HG03280 (cell line): ENCODE results near the gene CCNT2.
"Not testable (repeated sequence)": the region's sequence is repeated elsewhere in the genome, so short reads cannot be mapped to it uniquely, and the experiment has no call there.

ENCODE experiments used
- ATAC-seq: cut with Tn5 transposase; IDR thresholded peaks from one replicate; pipeline ENCODE4 v1.9.1; 2021; ENCODE audit warnings: mild to moderate bottlenecking, moderate library complexity; ENCODE audit not compliant: unreplicated experiment

The CCNT2 gene

GRCh38 chr2:134917888-134918525 is 615 bp upstream of the CCNT2 start:
- peak; percentile 75 for ATAC-seq

- ATAC-seq: peak; percentile 2
Measured at GRCh38 chr2:134919341-134920210, 954 bp downstream of the CCNT2 start.

- no peak for ATAC-seq
Measured at GRCh38 chr2:134924912-134925311, 6.3 kb downstream of the CCNT2 start.

GRCh38 chr2:134926231-134926931 is 7.8 kb downstream of the CCNT2 start:
- ATAC-seq: no peak

- ATAC-seq: no peak
Measured at GRCh38 chr2:134927195-134927594, 8.6 kb downstream of the CCNT2 start.

- ATAC-seq: no peak
Measured at GRCh38 chr2:134932864-134933526, 14.4 kb downstream of the CCNT2 start.

GRCh38 chr2:134933732-134934131 is 15.1 kb downstream of the CCNT2 start:
- ATAC-seq: no peak

GRCh38 chr2:134934150-134934549 is 15.5 kb downstream of the CCNT2 start:
- ATAC-seq: no peak

GRCh38 chr2:134934641-134935040 is 16.0 kb downstream of the CCNT2 start:
- ATAC-seq: no peak

- no peak for ATAC-seq
Measured at GRCh38 chr2:134936691-134937090, 18.1 kb downstream of the CCNT2 start.

- peak; percentile 71 for ATAC-seq
Measured at GRCh38 chr2:134943540-134943939, 24.9 kb downstream of the CCNT2 start.

- no peak for ATAC-seq
Measured at GRCh38 chr2:134944975-134945374, 26.4 kb downstream of the CCNT2 start.

- no peak for ATAC-seq
Measured at GRCh38 chr2:134946073-134946472, 27.5 kb downstream of the CCNT2 start.

GRCh38 chr2:134949981-134950708 is 31.5 kb downstream of the CCNT2 start:
- no peak for ATAC-seq

GRCh38 chr2:134950886-134951285 is 32.3 kb downstream of the CCNT2 start:
- ATAC-seq: no peak

GRCh38 chr2:134952608-134953007 is 34.0 kb downstream of the CCNT2 start:
- ATAC-seq: no peak

- ATAC-seq: no peak
Measured at GRCh38 chr2:134954065-134954464, 35.4 kb downstream of the CCNT2 start.

- ATAC-seq: no peak
Measured at GRCh38 chr2:134955744-134956143, 37.1 kb downstream of the CCNT2 start.

- no peak for ATAC-seq
Measured at GRCh38 chr2:134957477-134957876, 38.9 kb downstream of the CCNT2 start.

- not testable (repeated sequence) for ATAC-seq
Measured at GRCh38 chr2:134967166-134967565, 48.5 kb downstream of the CCNT2 start.
